GM12878 (cell line): ENCODE data around the gene DCDC1. TPM values are rescaled to one million over a fixed set of nuclear protein-coding genes. Genes with fewer than 3 reads are reported as not detected.

Experiments used
- MTA2 ChIP-seq: fragments of 450-650 bp; IDR thresholded peaks from 2 replicates; pipeline ENCODE4 v1.6.1; 2016; ENCODE audit warnings: low read depth, mild to moderate bottlenecking, moderate library complexity
- NFYB ChIP-seq: IDR thresholded peaks from 2 replicates; pipeline ENCODE4 v1.6.1; 2011; ENCODE audit warnings: low read depth, mild to moderate bottlenecking, low read length, improper control_type of control experiment, moderate library complexity; ENCODE audit not compliant: insufficient read depth
- POLR2A ChIP-seq: IDR thresholded peaks from 2 replicates; pipeline ENCODE4 v1.6.1; 2011; ENCODE audit warnings: low read depth, mild to moderate bottlenecking, low read length
- TAF1 ChIP-seq: IDR thresholded peaks from 2 replicates; pipeline ENCODE4 v1.6.1; 2011; ENCODE audit warnings: mild to moderate bottlenecking, low read depth, low read length, borderline replicate concordance
- YBX1 ChIP-seq: fragments of 450-650 bp; IDR thresholded peaks from 2 replicates; pipeline ENCODE4 v1.6.1; 2016; ENCODE audit warnings: antibody characterized with exemption
- ZZZ3 ChIP-seq: IDR thresholded peaks from 2 replicates; pipeline ENCODE4 v1.6.1; 2011; ENCODE audit warnings: low read depth; ENCODE audit not compliant: control insufficient read depth, insufficient read length
- polyA plus RNA-seq, 11 experiments: library from polyadenylated mRNA; depleted of rRNA in 4 of 11; unstranded in 6 of 11; stranded (reverse) in 5 of 11; fragments of >200 nt; fragmentation: Nextera tagmentation in 4 of 11; fragmentation: Illumina TruSeq in 1 of 11; extraction: Ambion mirVana in 4 of 11; extraction: Trizol in 1 of 11; gene quantifications; 1 replicate in 1 of 11; 2 replicates in 10 of 11; pipeline versions ENCODE4 v1.2.1 to v1.2.3, GENCODE V29; 2011 to 2016; ENCODE audit warnings: inconsistent platforms in 2 of 11, missing spikeins in 2 of 11, low read depth in 1 of 11
- total RNA-seq, 4 experiments: library from RNA; depleted of rRNA in 3 of 4; stranded (reverse); fragments of >200 nt in 3 of 4; fragmentation: Illumina TruSeq in 1 of 4; extraction: Trizol in 1 of 4; gene quantifications; 2 replicates each; pipeline versions ENCODE4 v1.2.1 to v1.2.3, GENCODE V29; 2013 to 2021
- TF ChIP-seq, protein P1 (sequence below): fragments of 450-650 bp; IDR thresholded peaks from 2 replicates; pipeline ENCODE4 v1.6.1; 2017; ENCODE audit warnings: mild to moderate bottlenecking, moderate library complexity
- TF ChIP-seq, protein P2 (sequence below): fragments of 450-650 bp; formaldehyde crosslinking; IDR thresholded peaks from 2 replicates; pipeline ENCODE4 v1.4.0; 2022; ENCODE audit warnings: mild to moderate bottlenecking, moderate library complexity

Gene DCDC1
- total and polyA plus RNA-seq, 10 of the 15 experiments (the other 5 are each of a cell fraction or from before 2014, with no cell fraction given), result not detected

DNA sequence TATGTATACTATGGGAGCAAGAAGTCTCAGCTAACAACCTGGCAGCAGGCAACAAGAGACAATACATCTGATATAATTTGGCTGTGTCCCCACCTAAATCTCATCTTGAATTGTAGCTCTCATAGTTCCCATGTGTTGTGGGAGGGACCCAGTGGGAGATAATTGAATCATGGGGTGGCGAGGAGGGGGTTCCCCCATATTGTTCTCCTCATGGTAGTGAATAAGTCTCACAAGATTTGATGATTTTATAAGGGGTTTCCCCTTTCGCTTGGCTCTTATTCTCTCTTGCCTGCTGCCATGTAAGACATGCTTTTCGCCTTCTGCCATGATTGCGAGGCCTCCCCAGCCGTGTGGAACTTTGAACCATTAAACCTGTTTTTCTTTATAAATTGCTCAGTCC is 6.3 kb upstream of the DCDC1 start (continued):
- TF ChIP-seq, protein P1, sequence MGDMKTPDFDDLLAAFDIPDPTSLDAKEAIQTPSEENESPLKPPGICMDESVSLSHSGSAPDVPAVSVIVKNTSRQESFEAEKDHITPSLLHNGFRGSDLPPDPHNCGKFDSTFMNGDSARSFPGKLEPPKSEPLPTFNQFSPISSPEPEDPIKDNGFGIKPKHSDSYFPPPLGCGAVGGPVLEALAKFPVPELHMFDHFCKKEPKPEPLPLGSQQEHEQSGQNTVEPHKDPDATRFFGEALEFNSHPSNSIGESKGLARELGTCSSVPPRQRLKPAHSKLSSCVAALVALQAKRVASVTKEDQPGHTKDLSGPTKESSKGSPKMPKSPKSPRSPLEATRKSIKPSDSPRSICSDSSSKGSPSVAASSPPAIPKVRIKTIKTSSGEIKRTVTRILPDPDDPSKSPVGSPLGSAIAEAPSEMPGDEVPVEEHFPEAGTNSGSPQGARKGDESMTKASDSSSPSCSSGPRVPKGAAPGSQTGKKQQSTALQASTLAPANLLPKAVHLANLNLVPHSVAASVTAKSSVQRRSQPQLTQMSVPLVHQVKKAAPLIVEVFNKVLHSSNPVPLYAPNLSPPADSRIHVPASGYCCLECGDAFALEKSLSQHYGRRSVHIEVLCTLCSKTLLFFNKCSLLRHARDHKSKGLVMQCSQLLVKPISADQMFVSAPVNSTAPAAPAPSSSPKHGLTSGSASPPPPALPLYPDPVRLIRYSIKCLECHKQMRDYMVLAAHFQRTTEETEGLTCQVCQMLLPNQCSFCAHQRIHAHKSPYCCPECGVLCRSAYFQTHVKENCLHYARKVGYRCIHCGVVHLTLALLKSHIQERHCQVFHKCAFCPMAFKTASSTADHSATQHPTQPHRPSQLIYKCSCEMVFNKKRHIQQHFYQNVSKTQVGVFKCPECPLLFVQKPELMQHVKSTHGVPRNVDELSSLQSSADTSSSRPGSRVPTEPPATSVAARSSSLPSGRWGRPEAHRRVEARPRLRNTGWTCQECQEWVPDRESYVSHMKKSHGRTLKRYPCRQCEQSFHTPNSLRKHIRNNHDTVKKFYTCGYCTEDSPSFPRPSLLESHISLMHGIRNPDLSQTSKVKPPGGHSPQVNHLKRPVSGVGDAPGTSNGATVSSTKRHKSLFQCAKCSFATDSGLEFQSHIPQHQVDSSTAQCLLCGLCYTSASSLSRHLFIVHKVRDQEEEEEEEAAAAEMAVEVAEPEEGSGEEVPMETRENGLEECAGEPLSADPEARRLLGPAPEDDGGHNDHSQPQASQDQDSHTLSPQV, result no peak
- TF ChIP-seq NFYB (no peak), YBX1 (no peak), TAF1 (no peak), MTA2 (no peak), POLR2A (no peak), ZZZ3 (no peak)
- TF ChIP-seq, protein P2, sequence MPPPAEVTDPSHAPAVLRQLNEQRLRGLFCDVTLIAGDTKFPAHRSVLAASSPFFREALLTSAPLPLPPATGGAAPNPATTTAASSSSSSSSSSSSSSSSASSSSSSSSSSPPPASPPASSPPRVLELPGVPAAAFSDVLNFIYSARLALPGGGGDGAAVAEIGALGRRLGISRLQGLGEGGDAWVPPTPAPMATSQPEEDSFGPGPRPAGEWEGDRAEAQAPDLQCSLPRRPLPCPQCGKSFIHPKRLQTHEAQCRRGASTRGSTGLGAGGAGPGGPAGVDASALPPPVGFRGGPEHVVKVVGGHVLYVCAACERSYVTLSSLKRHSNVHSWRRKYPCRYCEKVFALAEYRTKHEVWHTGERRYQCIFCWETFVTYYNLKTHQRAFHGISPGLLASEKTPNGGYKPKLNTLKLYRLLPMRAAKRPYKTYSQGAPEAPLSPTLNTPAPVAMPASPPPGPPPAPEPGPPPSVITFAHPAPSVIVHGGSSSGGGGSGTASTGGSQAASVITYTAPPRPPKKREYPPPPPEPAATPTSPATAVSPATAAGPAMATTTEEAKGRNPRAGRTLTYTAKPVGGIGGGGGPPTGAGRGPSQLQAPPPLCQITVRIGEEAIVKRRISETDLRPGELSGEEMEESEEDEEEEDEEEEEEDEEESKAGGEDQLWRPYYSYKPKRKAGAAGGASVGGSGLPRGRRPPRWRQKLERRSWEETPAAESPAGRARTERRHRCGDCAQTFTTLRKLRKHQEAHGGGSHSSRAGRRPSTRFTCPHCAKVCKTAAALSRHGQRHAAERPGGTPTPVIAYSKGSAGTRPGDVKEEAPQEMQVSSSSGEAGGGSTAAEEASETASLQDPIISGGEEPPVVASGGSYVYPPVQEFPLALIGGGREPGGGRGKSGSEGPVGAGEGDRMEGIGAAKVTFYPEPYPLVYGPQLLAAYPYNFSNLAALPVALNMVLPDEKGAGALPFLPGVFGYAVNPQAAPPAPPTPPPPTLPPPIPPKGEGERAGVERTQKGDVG, result no peak
